ENCODE data around the gene GPR173.

The GPR173 gene

GRCh38 chrX:53081925-53082772 lies 33.6 kb downstream of the GPR173 start, which contains the start of gene TSPYL2 (continued):
- TF ChIP-seq ATF2 (tag by site-specific recombination; IDR thresholded peaks at IDR 0.05; ENCODE audit: low read depth) (no peak), GLIS2 (tag by site-specific recombination; IDR thresholded peaks at IDR 0.05) (peak; percentile 77), BCL6B (tag by site-specific recombination; IDR thresholded peaks at IDR 0.05) (no peak), MEIS1 (CRISPR knock-in tag; IDR thresholded peaks at IDR 0.05; ENCODE audit: borderline replicate concordance) (no peak), ZNF660 (tag by site-specific recombination; IDR thresholded peaks at IDR 0.05) (no peak), ZNF623 (tag by site-specific recombination; IDR thresholded peaks at IDR 0.05) (no peak), ZNF202 (tag by site-specific recombination; IDR thresholded peaks at IDR 0.05; ENCODE audit: borderline replicate concordance) (no peak), ZNF544 (tag by site-specific recombination; IDR thresholded peaks at IDR 0.05) (no peak), ZBTB8A (tag by site-specific recombination; IDR thresholded peaks at IDR 0.05) (0 out of 2 replicates have a peak, but pooled peaks have one; percentile 9), ZNF549 (tag by site-specific recombination; IDR thresholded peaks at IDR 0.05) (no peak), SETDB1 (IDR thresholded peaks at IDR 0.05; ENCODE audit: insufficient read length, low read length) (no peak), ZNF138 (tag by site-specific recombination; IDR thresholded peaks at IDR 0.05; ENCODE audit: borderline replicate concordance) (no peak), ZBTB7A (tag by site-specific recombination; IDR thresholded peaks at IDR 0.05; ENCODE audit: low read depth) (no peak; the same call in 1 of the 2 replicates), ZNF350 (tag by site-specific recombination; IDR thresholded peaks at IDR 0.05) (no peak), ZNF280D (tag by site-specific recombination; IDR thresholded peaks at IDR 0.05) (no peak), ZNF121 (tag by site-specific recombination; IDR thresholded peaks at IDR 0.05) (no peak), ZNF155 (tag by site-specific recombination; IDR thresholded peaks at IDR 0.05) (no peak), ZBTB17 (tag by site-specific recombination; IDR thresholded peaks at IDR 0.05) (no peak), ZNF148 (tag by site-specific recombination; IDR thresholded peaks at IDR 0.05; ENCODE audit: borderline replicate concordance) (no peak), ZNF175 (tag by site-specific recombination; IDR thresholded peaks at IDR 0.05) (no peak), ZNF19 (tag by site-specific recombination; IDR thresholded peaks at IDR 0.05; ENCODE audit: low read depth) (no peak), ZNF214 (tag by site-specific recombination; IDR thresholded peaks at IDR 0.05; ENCODE audit: borderline replicate concordance) (no peak), ZNF473 (tag by site-specific recombination; IDR thresholded peaks at IDR 0.05) (no peak), ZNF23 (tag by site-specific recombination; IDR thresholded peaks at IDR 0.05; ENCODE audit: borderline replicate concordance) (no peak), HOXA7 (CRISPR knock-in tag; IDR thresholded peaks at IDR 0.05; ENCODE audit: borderline replicate concordance) (no peak), SCRT1 (tag by site-specific recombination; IDR thresholded peaks at IDR 0.05; ENCODE audit: borderline replicate concordance) (no peak)
